Erythroblast (primary cell): ENCODE measurements around the gene SMG7.
A peak's percentile ranks its signal among the peaks of the same experiment; 100 is the strongest.

ENCODE experiments used
- DNase-seq, 2 experiments: peaks; one replicate each; lab custom pipeline; 2025; lab: John Stamatoyannopoulos, UW
- GATA1 ChIP-seq: IDR thresholded peaks from 2 replicates; pipeline ENCODE4 v1.6.1; 2011; ENCODE audit warnings: low read depth, mild to moderate bottlenecking, control low read depth, low read length, moderate library complexity
- POLR2A ChIP-seq: IDR thresholded peaks from 2 replicates; pipeline ENCODE4 v1.6.1; 2011; ENCODE audit warnings: mild to moderate bottlenecking, low read length

SMG7 gene

GRCh38 chr1:183477986-183478781 is 5.9 kb downstream of the SMG7 start:
- no peak for TF ChIP-seq GATA1
- TF ChIP-seq POLR2A, result no peak
- DNase-seq, result peak in 1 of 2 experiments; percentile 5

- TF ChIP-seq POLR2A, result no peak
- TF ChIP-seq GATA1, result no peak
- DNase-seq, result no peak
Measured at GRCh38 chr1:183480971-183481441, 8.7 kb downstream of the SMG7 start.

- no peak for DNase-seq
- TF ChIP-seq POLR2A (no peak), GATA1 (no peak)
Measured at GRCh38 chr1:183483224-183483623, 10.9 kb downstream of the SMG7 start.

- TF ChIP-seq POLR2A (no peak), GATA1 (no peak)
- DNase-seq, result no peak
Measured at GRCh38 chr1:183484254-183484653, 12.0 kb downstream of the SMG7 start.

- TF ChIP-seq POLR2A, result no peak
- no peak for TF ChIP-seq GATA1
- no peak for DNase-seq
Measured at GRCh38 chr1:183484851-183485250, 12.6 kb downstream of the SMG7 start.

- TF ChIP-seq GATA1, result no peak
- TF ChIP-seq POLR2A, result no peak
- DNase-seq, result no peak
Measured at GRCh38 chr1:183487674-183488442, 15.6 kb downstream of the SMG7 start.

GRCh38 chr1:183490932-183491331 is 18.6 kb downstream of the SMG7 start:
- no peak for TF ChIP-seq GATA1
- TF ChIP-seq POLR2A, result no peak
- no peak for DNase-seq

- DNase-seq, result no peak
- TF ChIP-seq GATA1 (no peak), POLR2A (no peak)
Measured at GRCh38 chr1:183493540-183494245, 21.4 kb downstream of the SMG7 start.

- DNase-seq, result no peak
- no peak for TF ChIP-seq POLR2A
- TF ChIP-seq GATA1, result no peak
Measured at GRCh38 chr1:183495420-183495819, 23.1 kb downstream of the SMG7 start.

GRCh38 chr1:183497218-183497617 is 24.9 kb downstream of the SMG7 start:
- no peak for TF ChIP-seq GATA1
- no peak for TF ChIP-seq POLR2A

GRCh38 chr1:183498342-183498991 is 26.2 kb downstream of the SMG7 start:
- TF ChIP-seq GATA1, result no peak
- TF ChIP-seq POLR2A, result no peak
- DNase-seq, result no peak

More at GRCh38 chr1:183497218-183497617, 24.9 kb downstream of the SMG7 start:
- no peak for DNase-seq

GRCh38 chr1:183505454-183506089 is 33.3 kb downstream of the SMG7 start:
- DNase-seq, result peak; percentile 10 to 33
- no peak for TF ChIP-seq GATA1
- no peak for TF ChIP-seq POLR2A

- no peak for DNase-seq
- TF ChIP-seq GATA1 (no peak), POLR2A (no peak)
Measured at GRCh38 chr1:183506561-183506960, 34.3 kb downstream of the SMG7 start.
